CD4-positive, alpha-beta T cell treated with Interleukin-15 for 4 hours (primary cell): ENCODE data around the gene MGLL.

Experiments
- DNase-seq: peaks from one replicate; pipeline ENCODE4 v3.0.0-alpha.2; 2020; ENCODE audit warnings: low spot score

Gene MGLL

DNA sequence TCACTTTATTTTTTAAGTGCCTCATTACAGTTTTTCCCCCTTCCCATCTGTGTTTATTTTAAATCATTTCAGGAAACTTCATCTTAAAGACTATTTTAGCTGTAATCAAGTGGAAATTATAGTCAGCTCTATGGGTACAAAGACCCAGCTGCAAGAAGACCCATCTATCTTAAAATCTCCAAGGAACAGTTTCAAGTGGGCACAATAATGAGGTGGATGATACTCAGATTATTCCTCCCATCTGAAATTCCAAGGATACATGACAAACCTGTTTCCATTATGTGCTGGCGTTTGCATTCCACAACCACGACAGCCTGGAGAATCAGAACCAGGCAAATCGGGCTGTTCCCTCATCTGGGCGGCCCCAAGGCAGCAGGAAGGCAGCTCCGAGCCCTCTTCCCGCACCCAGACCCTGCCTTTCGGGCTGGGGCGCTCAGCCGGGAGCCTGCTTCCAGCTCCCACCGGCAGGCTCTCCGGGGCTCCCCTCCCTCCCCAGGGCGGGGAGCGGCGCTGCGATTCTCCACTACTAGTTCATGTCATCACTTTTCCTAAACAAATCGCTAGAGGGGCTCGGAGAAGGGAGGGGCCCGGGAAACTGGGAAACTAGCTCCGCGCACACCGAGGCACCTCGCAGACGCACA lies at the start of gene MGLL:
MGLL (minus strand) TSS at position 475 of the 641 bp plus-strand sequence; CDS start at position 278, 197 bp downstream.
- no peak for DNase-seq

DNA sequence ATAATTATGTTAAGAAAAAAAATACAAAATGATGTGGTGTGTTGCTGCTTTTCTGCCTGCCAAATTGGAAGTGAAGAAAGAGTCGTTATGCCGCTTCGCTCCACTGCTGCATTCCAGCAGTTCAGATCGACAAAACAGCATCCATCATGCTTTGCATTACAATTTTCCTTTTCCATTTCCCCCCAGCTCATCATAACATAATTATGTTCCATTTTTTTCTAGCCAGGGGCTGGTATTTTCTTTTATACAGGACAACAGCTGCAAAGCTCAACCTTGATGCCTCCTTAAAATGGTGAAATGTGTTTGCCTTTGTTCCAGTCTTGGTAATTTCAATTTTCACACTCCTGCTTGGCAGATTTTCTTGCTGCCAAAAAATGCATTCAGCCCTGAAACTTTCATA lies 47.8 kb upstream of the MGLL start:
- DNase-seq, result no peak

DNA sequence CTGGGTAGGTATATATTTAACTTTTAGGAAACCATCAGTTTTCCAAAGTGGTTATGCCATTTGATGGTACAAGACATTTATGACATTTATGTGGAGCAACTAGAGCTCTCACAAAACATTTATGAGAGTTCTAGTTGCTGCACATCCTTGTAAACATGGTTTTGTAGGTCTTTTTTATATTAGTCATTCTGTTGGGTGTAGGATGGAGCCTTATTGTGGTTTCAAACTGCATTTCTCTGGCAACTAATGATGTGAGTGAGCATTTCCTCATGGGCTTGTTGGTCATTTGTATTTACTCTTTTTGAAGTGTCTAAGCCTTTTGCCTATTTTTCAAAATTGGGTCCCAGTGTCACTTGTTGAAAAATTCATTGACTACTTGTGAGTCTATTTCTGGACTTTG lies 45.7 kb upstream of the MGLL start:
- no peak for DNase-seq

DNA sequence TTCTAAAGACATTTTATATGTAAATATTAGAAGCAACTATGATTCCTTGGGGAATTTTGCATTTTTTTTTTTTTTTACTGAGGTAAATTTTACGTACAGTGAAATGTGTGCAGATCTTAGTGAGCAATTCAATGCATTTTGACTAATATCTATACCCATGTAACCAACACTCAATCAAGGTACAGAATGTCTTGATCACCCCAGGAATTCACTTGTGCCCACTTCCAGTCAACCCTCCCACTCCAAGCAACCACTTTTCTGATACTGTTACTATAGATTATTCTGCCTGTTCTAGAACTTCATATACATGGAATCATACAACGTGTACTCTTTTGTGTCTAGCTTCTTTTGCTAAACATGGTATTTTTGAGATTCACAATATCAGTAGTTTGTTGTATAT lies 45.1 kb upstream of the MGLL start:
- no peak for DNase-seq

DNA sequence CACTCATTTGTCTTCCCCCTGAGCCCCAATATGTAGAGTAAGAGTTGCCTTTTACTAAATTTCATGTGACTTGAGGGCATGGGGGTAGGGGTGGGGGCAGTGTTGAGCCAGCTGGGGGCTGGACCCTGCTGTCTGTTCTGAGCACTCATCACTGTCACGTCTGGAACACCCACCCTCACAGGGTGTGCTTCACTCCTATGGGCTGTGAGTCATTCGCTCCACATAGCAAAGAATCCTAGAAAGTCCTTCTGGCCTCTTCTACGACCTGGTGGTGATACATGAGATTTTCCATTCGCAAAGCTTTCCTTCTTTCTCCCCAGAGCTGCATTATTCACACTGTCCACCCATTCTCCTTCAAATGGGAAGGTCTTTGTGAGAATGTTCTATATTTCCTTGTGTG lies 43.6 kb upstream of the MGLL start:
- DNase-seq, result no peak

DNA sequence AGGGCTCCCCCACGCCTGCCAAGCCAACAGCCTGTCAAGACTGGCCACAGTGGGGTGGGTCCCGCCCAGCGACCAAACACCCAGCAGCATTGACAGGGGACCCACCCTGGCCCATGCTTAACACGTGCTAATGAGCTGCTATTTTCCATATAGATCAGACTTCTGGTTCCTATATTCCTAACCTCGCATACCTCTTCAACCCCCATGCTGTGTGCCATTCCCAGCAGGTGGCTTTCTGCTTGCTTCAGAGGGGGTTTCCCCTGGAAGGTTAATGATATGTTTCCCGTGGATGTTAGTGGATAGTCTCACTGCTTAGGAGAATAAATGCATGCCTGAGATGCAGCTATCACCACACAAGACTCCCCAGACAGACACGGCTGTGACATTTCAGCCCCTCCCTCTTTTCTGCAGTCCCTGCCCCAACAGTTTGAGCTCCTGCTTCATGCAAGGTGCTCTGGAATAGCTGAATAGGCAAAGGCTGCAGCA lies 37.9 kb upstream of the MGLL start:
- no peak for DNase-seq

DNA sequence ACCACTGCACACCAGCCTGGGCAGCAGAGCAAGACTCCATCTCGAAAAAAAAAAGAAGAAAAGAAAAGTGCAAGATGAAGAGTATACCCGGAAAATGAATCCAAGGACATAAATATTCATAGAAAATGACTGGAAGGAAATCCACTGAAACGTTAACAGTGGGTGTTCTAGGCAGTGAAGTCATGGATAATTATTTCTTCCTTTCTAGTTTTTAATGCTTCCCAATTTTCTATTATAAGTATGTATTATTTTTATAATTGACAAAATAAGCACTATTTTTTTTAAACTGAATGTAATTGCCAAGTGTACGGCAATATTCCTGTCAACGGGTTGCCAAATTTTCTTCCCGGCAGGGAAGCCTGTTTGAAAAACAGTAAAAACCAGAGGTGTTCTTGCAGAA lies 37.4 kb upstream of the MGLL start:
- no peak for DNase-seq

DNA sequence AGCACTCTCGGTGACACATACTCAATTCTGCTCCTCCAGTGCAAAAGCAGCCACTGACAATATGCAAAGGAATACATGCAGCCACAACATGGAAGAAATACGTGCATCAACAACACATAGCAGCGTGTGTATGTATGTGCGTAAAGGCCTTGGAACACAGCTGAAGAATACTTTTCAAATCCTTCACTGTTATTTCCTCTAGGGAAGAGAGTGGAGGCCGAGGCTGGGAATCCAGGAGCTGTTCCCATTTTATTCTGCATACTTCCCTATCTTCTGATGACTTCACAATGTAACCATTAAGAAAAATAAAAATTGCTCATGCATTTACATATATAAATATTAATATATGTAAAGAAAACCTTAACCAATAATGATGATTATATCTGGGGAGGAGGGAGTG lies 36.6 kb upstream of the MGLL start:
- DNase-seq, result no peak

DNA sequence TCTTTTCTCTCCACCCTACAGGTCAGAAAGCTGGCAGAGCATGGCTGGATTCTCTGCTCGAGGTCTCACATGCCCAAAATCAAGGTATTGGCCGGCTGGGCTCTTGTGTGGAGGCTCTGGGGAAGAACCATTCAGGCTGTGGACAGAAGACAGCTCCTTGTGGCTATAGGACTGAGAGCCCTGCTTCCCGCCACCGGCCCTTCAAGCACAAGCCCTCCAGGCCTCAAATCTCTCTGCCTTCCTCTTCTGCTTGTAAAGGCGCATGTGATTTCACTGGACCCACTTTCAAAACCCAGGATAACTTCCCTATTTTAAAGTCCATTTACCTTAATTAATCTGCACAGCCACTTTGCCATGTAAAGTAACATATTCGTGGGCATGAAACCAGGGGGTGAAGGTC lies 36.2 kb upstream of the MGLL start:
- no peak for DNase-seq

DNA sequence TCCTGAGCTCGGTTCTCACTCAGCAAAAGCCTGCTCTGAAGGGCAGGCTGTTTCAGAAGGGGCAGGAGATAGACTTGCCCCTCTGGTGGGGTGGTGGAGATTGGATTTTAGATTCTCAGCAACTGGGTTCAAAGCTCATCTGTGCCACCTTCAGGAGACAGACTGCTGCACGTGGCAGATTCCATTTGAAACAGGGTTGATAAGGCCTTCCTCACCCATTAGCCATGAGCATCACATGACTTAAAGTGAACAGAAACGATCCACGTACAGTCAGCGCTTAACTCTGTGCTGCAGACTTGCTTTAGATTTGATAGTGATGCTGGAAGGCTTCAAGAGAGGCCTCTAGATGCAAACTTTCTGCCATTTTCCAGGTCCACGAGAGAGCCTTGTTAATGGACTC lies 35.0 kb upstream of the MGLL start:
- no peak for DNase-seq

DNA sequence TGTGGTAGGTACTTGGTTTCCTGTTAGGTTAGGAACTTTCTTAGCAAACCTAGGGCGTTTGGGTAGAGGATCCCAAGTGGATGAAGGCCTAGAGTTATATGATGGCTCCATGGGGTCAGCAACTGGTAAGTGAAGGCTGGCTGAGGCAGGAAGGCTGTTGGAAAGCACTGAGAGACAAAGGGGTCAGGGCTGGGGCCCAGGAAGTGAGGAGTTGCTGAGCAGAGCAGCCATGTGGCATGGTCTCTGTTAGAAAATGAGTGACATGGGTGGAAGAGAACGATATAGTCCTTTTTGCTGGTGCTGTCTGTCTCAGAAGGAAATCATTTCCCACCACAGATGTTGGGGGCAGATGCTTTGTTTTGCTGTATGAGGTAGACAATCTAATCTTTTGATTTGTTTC lies 34.5 kb upstream of the MGLL start:
- DNase-seq, result no peak

DNA sequence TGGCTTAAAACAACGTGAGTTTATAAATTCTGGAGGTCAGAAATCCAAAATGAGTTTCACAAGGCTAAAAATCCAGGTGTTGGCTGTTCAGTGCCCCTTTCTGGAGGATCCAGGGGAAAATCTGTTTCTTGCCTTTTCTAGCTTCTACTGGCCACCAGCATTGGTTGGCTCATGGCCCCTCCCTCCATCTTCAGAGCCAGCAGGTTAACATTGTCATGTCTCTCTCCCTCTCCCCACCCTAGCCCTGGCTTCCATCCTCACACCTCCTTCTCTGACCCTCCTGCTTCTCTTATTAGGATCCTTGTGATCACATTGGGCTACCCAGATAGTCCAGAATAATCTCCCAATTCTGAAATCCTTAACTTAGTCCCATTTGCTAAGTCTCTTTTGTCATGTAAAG lies 32.9 kb upstream of the MGLL start:
- DNase-seq, result no peak

DNA sequence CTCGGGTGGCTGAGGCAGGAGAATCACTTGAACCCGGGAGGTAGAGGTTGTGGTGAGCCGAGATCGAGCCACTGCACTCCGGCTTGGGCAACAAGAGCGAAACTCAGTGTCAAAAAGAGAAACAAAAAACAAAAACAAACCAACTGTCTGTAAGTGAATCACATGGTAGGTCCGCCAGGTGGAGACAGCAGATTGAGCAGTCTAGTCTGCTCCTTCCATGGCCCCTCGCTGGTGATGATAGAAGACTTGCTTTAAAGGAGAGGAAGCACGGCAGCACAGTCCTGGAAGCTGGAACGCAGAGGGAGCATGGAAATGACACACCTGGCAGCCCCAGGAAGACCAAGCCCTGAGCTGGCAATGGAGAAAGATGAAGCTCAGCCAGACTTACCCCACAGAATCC lies 31.4 kb upstream of the MGLL start:
- no peak for DNase-seq

DNA sequence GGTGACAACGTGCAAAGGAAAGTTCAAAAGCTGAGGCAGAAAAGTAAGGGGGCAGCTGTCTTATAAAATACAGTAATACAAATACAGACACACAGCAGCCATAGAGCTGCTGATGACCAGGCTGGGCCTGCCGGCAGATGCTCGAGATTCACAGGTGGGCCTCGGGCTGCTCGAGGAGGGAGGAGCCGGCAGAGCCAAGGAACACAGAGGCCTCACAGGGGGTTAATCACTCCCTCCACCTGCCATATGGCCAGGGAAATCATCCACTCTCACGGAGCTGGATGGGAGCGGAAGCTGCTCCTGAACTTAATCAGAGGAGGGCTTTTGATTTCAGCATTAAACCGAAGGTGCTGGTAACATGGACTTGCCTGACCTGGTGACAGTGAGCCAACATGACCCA lies 29.6 kb upstream of the MGLL start:
- no peak for DNase-seq

DNA sequence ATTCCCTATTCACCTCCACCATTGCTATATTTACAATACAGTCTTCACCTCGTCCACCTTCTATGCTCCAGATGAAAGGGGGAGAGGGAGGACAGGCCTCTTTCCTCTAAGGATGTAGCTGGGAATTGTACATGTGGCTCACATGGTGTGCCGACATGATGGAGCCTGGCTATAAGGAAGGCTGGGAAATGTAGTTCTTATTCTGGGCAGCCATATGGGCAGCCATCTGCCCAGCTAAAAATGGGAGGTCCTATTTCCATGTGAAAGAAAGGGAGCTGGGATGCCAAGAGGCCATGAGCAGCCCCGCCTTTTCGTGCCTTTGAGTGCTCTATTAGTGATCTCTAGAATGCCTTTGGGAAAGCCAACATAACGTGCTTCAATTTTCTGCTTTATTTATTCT lies 27.1 kb upstream of the MGLL start:
- DNase-seq, result no peak

DNA sequence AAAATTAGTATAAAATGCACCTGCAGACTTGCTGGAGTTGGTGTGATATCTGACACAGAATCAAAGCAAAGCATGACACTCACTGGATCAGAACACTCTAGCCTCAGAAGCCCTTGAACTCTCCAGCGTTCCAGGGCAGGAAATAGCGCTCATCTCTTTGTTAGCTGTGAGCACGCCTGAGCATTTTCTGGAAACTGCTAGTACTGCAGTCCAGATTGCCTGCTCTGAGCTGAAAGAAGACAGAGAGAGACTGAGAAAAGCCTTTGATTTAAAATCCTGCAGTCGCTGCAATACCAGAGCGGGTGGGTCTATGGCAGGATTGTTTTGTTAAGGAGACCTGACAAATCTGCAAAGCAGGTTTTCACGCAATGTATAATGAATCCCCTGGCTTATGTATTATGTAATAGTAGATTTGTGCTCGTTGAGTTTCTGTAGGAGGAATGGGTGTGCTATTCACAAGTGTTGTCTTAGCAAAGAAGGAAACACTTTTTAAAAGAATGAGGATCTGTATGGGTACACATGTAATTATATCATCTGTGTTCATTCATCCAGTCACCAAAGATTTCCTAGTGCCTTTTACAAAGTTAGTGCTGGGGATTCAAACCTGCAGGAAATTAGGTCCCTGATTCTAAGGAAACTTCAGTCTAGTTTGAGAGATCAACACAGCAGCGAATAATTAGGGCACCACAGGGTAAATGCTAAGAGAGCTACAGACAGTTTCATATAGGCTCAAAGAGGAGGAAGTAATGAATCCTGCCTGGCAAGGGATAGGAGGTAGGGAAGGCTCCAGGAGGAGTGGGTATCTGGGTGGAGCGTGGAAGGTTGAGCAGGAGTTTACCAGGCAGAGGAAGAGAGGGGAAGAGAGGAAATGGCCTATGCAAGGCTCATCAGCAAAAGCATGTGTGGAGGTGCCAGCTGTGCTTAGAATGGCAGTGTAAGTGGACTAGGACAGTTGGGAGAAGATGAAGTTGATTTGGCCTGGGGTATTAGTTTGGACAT lies 26.1 kb upstream of the MGLL start:
- DNase-seq, result no peak

DNA sequence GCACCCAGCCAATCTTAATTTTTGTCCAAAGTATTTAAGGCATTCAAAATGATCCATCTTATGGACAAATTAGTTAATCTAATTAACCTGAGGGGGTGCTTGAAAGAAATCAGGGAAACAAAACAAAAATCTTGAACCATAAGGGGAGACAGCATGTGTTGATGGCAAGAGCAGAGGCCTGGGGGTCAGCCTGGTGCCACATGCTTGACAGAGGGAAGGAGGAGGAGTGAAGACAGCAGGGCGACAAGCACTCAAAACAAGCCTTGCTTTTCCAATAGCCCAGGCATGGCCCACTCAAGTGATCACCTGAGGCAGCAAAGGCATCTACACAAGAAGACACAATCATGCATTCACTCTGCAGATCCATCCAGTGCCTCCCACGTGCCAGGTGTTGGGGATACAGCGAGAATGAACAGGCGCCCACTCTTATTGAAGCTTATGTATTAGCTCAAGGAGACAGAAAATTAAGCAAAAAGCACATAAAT lies 25.0 kb upstream of the MGLL start:
- no peak for DNase-seq

DNA sequence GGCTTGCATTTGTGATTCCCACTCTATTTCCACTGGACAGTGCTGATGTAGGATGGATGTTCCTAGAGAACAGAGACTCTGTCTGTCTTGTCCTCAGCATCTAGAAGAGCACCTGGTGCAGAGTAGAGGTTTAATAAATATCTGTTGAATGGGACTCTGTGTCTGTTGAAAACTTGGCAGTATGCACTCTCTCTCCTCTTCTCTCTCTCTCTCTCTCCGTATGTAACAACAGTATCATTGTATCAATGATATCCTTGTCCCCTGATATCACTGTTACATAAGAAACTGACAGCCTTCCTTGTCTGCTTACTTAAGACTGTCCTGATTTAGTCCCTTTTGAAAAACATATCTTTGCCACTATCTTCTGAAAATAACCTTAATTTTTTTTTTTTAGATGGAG lies 24.3 kb upstream of the MGLL start:
- no peak for DNase-seq

DNA sequence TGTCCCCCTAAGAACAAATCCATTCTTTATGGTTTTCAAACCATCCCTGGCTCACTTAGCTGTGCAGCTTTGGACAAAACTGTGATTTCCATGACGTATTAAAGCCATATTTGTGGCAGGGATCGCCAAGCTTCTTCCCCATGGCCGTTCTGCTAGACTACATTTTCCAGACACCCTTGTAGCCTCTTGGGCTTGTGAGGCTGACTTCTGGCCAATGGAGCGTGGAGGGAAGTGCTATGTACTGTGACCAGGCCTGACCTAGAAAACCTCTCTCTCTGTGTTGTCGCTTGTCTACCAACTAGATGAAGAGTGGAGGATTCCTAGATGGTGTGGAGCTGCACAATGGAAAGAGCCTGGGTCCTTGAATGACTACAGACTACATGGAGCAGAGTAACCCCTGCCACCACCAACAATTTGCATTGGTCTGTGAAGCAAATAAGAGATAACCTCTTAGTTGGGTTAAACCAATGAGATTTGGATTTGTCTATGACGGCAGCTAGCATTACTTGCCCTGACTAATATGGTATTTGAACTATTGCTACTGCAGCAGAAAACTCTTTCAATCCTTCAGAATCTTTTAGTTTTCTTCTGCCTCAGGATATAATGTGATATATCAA lies 22.1 kb upstream of the MGLL start:
- DNase-seq, result no peak

DNA sequence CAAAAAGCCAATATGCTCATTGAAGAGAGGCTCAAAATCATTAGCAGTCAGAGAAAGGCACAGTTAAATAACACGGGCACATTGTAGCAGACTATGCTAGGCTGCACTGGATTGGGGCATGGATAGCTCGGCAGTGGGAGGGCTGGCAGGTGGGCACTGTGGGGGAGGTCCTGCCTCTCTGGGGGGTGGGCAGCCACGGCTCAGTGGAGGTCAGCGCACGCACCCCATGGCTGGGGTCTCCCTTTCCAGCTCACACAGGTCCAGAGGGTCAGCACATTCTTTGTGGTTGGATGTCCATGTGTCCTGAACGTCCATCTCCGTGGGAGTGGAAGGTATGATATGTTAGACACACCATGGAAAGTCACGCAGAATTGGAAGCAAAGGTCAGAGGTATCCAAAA lies 18.4 kb upstream of the MGLL start:
- no peak for DNase-seq

DNA sequence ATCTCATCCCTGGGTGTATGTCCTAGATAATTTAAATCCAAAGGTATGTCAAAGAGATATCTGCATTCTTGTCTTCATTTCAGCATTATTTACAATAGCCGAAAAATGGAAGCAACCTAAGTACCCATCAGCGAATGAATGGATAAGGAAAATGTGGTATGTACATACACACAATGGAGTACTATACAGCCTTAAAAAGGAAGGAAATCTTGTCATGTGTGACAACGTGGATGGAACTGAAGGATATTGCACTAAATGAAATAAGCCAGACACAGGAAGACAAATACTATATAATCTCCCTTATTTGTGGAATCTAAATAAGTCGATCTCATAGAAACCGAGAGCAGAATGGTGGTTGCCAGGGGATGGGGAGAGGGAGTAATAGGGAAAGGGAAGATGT lies 16.8 kb upstream of the MGLL start:
- no peak for DNase-seq

DNA sequence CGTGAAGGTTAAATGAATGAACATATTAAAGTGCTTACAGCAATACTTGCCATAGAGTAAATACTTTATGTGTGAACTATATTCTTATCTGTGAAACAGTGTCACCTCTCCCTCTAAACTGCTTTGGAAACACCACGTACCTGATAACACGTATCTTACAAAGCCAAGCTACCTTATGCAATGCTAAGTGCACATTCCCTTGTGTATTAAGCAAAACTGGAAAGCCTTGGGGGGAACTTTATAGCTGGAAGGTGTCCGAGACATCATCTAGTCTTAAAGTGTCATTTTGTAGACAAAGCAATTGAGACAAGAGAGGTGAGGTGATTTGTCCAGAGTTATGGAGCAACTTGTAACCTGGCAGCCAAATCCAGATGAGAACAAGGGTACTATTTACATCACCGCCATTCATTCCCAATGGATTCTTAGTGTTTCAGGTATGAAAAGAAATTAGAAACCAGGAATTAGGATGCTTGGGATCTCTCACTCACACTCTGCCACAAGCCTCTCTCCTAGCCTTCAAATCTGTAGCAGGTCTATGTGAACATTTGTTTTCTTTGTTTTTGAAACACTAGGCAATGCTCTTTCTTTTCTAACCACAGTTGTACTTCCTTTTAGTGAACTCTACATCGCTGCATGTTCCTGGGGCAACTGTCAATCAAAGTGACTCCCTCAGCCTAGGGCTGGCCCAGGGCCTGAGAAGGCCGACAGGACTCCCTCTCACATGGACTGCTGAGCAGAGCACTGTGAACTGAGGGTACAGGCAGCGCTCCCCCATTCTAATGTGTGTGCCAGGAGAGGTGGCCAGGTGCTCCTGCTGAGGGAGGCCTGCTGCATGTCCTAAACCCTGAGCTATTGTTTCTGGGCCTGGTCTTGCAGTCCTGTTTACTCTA lies 13.9 kb upstream of the MGLL start:
- no peak for DNase-seq
